IMR-90 (cell line): ENCODE results near the gene HMGXB3. TPM values are rescaled to one million over a fixed set of nuclear protein-coding genes. Genes with fewer than 3 reads are reported as not detected.

ENCODE experiments used
- ATAC-seq: fragments of 200-7000 bp; cut with Tn5 transposase; 2 replicates; pipeline ENCODE4 v1.9.1; 2020; ENCODE audit warnings: low read depth, mild to moderate bottlenecking, moderate library complexity
- BruUV-seq: library from RNA; stranded (reverse); fragments of 400-500 nt; replicated peaks from 2 replicates; lab custom pipeline; 2021; lab: Mats Ljungman, UMichigan
- CTCF ChIA-PET: fragments of 300-600 bp; formaldehyde crosslinking; extraction: SDS; loops from one replicate; lab custom pipeline; 2021; ENCODE audit warnings: antibody characterized with exemption; lab: Yijun Ruan, JAX
- POLR2A ChIA-PET: fragments of 300-600 bp; sonication (Branson Sonifier 250); formaldehyde crosslinking; loops from one replicate; lab custom pipeline; 2022; ENCODE audit warnings: antibody characterized with exemption; ENCODE audit not compliant: unreplicated experiment; lab: Charles Lee
- DNase-seq: peaks from one replicate; pipeline ENCODE4 v3.0.0; 2013
- H2AFZ ChIP-seq: replicated peaks from 2 replicates; pipeline ENCODE3; 2013; ENCODE audit warnings: low read length, mild to moderate bottlenecking; ENCODE audit not compliant: poor library complexity
- H2AK5ac ChIP-seq: 2 replicates; pipeline ENCODE4 v1.6.1; 2013; ENCODE audit warnings: low read depth, low read length, inconsistent platforms
- H2AK9ac ChIP-seq: replicated peaks from 2 replicates; pipeline ENCODE3; 2013; ENCODE audit warnings: mild to moderate bottlenecking, low read depth, low read length, moderate library complexity; ENCODE audit not compliant: poor library complexity
- H2BK120ac ChIP-seq: 2 replicates; pipeline ENCODE4 v1.6.1; 2013; ENCODE audit warnings: low read depth, low read length, inconsistent platforms
- H2BK15ac ChIP-seq: 3 replicates; pipeline ENCODE4 v1.6.1; 2013; ENCODE audit warnings: low read depth, low read length, inconsistent platforms
- H2BK20ac ChIP-seq: 2 replicates; pipeline ENCODE4 v1.6.1; 2013; ENCODE audit warnings: low read depth, mild to moderate bottlenecking, inconsistent platforms, low read length, moderate library complexity
- H2BK5ac ChIP-seq: 2 replicates; pipeline ENCODE4 v1.6.1; 2013; ENCODE audit warnings: mild to moderate bottlenecking, low read depth, low read length, inconsistent platforms; ENCODE audit not compliant: poor library complexity, severe bottlenecking
- H3K14ac ChIP-seq: replicated peaks from 2 replicates; pipeline ENCODE4 v1.6.1; 2013; ENCODE audit warnings: low read depth, low read length, inconsistent platforms
- H3K18ac ChIP-seq: 2 replicates; pipeline ENCODE4 v1.6.1; 2013; ENCODE audit warnings: low read depth, low read length, control low read depth
- H3K23ac ChIP-seq: 2 replicates; pipeline ENCODE4 v1.6.1; 2013; ENCODE audit warnings: low read depth, low read length, inconsistent platforms
- H3K27ac ChIP-seq: 2 replicates; pipeline ENCODE4 v1.5.1; 2013; ENCODE audit warnings: mild to moderate bottlenecking, control low read depth, low read length; ENCODE audit not compliant: insufficient read depth
- H3K27me3 ChIP-seq: 2 replicates; pipeline ENCODE4 v1.6.1; 2013; ENCODE audit warnings: low read length; ENCODE audit not compliant: control insufficient read depth, insufficient read depth
- H3K36me3 ChIP-seq: 2 replicates; pipeline ENCODE4 v1.6.1; 2013; ENCODE audit warnings: low read length, mixed read lengths; ENCODE audit not compliant: control insufficient read depth, insufficient read depth
- H3K4ac ChIP-seq: 2 replicates; pipeline ENCODE4 v1.6.1; 2013; ENCODE audit warnings: low read depth, low read length, inconsistent platforms
- H3K4me1 ChIP-seq: 2 replicates; pipeline ENCODE4 v1.6.1; 2013; ENCODE audit warnings: low read length, mixed read lengths; ENCODE audit not compliant: control insufficient read depth, insufficient read depth
- H3K4me2 ChIP-seq: 2 replicates; pipeline ENCODE4 v1.6.1; 2013; ENCODE audit warnings: low read depth, mild to moderate bottlenecking, control low read depth, low read length, moderate library complexity
- H3K4me3 ChIP-seq: 2 replicates; pipeline ENCODE4 v1.5.1; 2013; ENCODE audit warnings: low read depth, mild to moderate bottlenecking, control low read depth, low read length, moderate library complexity; ENCODE audit not compliant: insufficient read depth
- H3K56ac ChIP-seq: 2 replicates; pipeline ENCODE4 v1.6.1; 2013; ENCODE audit warnings: low read length, inconsistent platforms; ENCODE audit not compliant: insufficient read depth; ENCODE audit errors: extremely low read depth
- H3K79me1 ChIP-seq, 2 experiments: 2 replicates each; pipeline ENCODE4 v1.6.1; 2013; ENCODE audit warnings: low read length in 2 of 2, inconsistent platforms in 1 of 2, low read depth in 1 of 2
- H3K9ac ChIP-seq: 2 replicates; pipeline ENCODE4 v1.6.1; 2013; ENCODE audit warnings: low read depth, low read length, control low read depth
- H3K9me1 ChIP-seq: 2 replicates; pipeline ENCODE4 v1.6.1; 2013; ENCODE audit warnings: low read length, inconsistent platforms; ENCODE audit not compliant: insufficient read depth
- H3K9me3 ChIP-seq: 2 replicates; pipeline ENCODE4 v1.6.1; 2013; ENCODE audit warnings: low read length; ENCODE audit not compliant: control insufficient read depth, insufficient read depth
- H4K20me1 ChIP-seq: 2 replicates; pipeline ENCODE4 v1.6.1; 2013; ENCODE audit warnings: low read length, inconsistent platforms; ENCODE audit not compliant: insufficient read depth
- H4K5ac ChIP-seq: 2 replicates; pipeline ENCODE4 v1.6.1; 2013; ENCODE audit warnings: mild to moderate bottlenecking, low read depth, low read length, control low read depth
- H4K8ac ChIP-seq, 2 experiments: 2 replicates each; pipeline ENCODE4 v1.6.1; 2013; ENCODE audit warnings: low read depth in 2 of 2, low read length in 2 of 2, control low read depth in 1 of 2, inconsistent platforms in 1 of 2
- H4K91ac ChIP-seq: 2 replicates; pipeline ENCODE4 v1.6.1; 2013; ENCODE audit warnings: low read depth, low read length, inconsistent platforms; ENCODE audit not compliant: insufficient read depth
- BHLHE40 ChIP-seq: fragments of 150-350 bp; IDR thresholded peaks from 2 replicates; pipeline ENCODE4 v1.6.1; 2016; ENCODE audit warnings: mild to moderate bottlenecking, low read depth, low read length
- RAD21 ChIP-seq: IDR thresholded peaks from 2 replicates; pipeline ENCODE4 v1.6.1; 2012; ENCODE audit warnings: low read length, improper control_type of control experiment
- SMC3 ChIP-seq: fragments of 150-350 bp; IDR thresholded peaks from 2 replicates; pipeline ENCODE4 v1.6.1; 2016; ENCODE audit warnings: low read depth, mild to moderate bottlenecking, antibody characterized with exemption, low read length, moderate library complexity
- WGBS, 2 experiments: methylation state at CpG; one replicate each; pipeline versions ENCODE4 v1.1.5 to v1.1.7; 2013; ENCODE audit warnings: missing lambda C conversion rate in 2 of 2; ENCODE audit not compliant: insufficient read length in 1 of 2; ENCODE audit errors: extremely low coverage in 2 of 2; 5-methylcytosine and 5-hydroxymethylcytosine counted together
- dilution Hi-C: fragments of 300-500 bp; cut with HindIII; formaldehyde crosslinking; loops from one replicate; pipeline ENCODE4 v1.14.3; 2018; ENCODE audit warnings: low sequenced_read_pairs; ENCODE audit not compliant: unreplicated experiment
- in situ Hi-C: fragments of 300-500 bp; cut with MboI; formaldehyde crosslinking; loops from 3 replicates; pipeline ENCODE4 v1.14.3; 2019; ENCODE audit warnings: low sequenced_read_pairs, inconsistent platforms, mixed read lengths
- intact Hi-C: fragments of 100-400 bp; cut with micrococcal nuclease; formaldehyde crosslinking; loops from 2 replicates; pipeline ENCODE4 v1.10.0; 2022
- polyA plus RNA-seq, 3 experiments: library from polyadenylated mRNA; depleted of rRNA; stranded (reverse); fragments of >200 nt; gene quantifications; 2 replicates each; pipeline ENCODE4 v1.2.3, GENCODE V29; 2012; ENCODE audit warnings: low replicate concordance in 1 of 3
- total RNA-seq: library from RNA; depleted of rRNA; stranded (reverse); fragments of >200 nt; gene quantifications from 2 replicates; pipeline ENCODE4 v1.2.3, GENCODE V29; 2012

Gene HMGXB3
- total and polyA plus RNA-seq, 2 of the 4 experiments (the other 2 are of a cell fraction) = 27.6 to 30.6 TPM

- H2AK9ac ChIP-seq = peak overlapping the region; percentile 38
- H3K23ac ChIP-seq = peak overlapping the region; percentile 14
- H3K27ac ChIP-seq = peak overlapping the region; percentile 9; the same call in 1 of the 2 replicates
- no peak overlapping the region for H2AFZ ChIP-seq
- peak overlapping the region; percentile 14; the same call in 1 of the 2 replicates for H3K18ac ChIP-seq
- peak overlapping the region; percentile 2 to 25; a peak in 1 of 4 replicates for H4K8ac ChIP-seq
- peak overlapping the region; percentile 51 for H2AK5ac ChIP-seq
- 50% methylated on average over 2 of the region's 6 CpGs; no CpG with 5 or more reads in 1 of the 2 experiments for WGBS, 2 experiments
- dilution Hi-C loops = no loop called here
- no peak for TF ChIP-seq RAD21
- no peak for TF ChIP-seq SMC3
- TF ChIP-seq BHLHE40 = no peak
- in situ Hi-C loops = no loop called here
- H3K4me2 ChIP-seq = no peak overlapping the region
- H2BK5ac ChIP-seq = peak overlapping the region; percentile 55
- H3K79me1 ChIP-seq = peaks cover 4 to 49% of the 10 kb centered on the region in 2 experiments; a peak in 3 of 4 replicates
- H2BK120ac ChIP-seq = peak overlapping the region; percentile 64
- peak overlapping the region; percentile 84 for H3K4ac ChIP-seq
- no peaks in the 10 kb centered on the region for H3K27me3 ChIP-seq
- H3K9ac ChIP-seq = no peak overlapping the region
- ChIA-PET POLR2A (no interaction called here), CTCF (no interaction called here)
- no peaks in the 10 kb centered on the region for H3K9me3 ChIP-seq
- H3K4me3 ChIP-seq = no peak overlapping the region
- H2BK15ac ChIP-seq = peak overlapping the region; percentile 72; the same call in 2 of the 3 replicates
- H4K5ac ChIP-seq = no peak overlapping the region
- DNase-seq (no peak), ATAC-seq (peak; percentile 5; the same call in 1 of the 2 replicates)
- peak overlapping the region; percentile 92 for H3K14ac ChIP-seq
- peaks cover 67% of the 10 kb centered on the region for H3K36me3 ChIP-seq
- H4K20me1 ChIP-seq = no peaks in the 10 kb centered on the region; the same call in 1 of the 2 replicates
- peaks cover 34% of the 10 kb centered on the region for H3K9me1 ChIP-seq
- peak overlapping the region; percentile 78 for H4K91ac ChIP-seq
- peak overlapping the region; percentile 42; the same call in 1 of the 2 replicates for H3K56ac ChIP-seq
- intact Hi-C loops = no loop called here
- peak overlapping the region; percentile 81 for H2BK20ac ChIP-seq
- H3K4me1 ChIP-seq = peaks cover 19% of the 10 kb centered on the region
- no TSS peak for BruUV-seq
Measured at GRCh38 chr5:150052226-150052955, 51.9 kb downstream of the HMGXB3 start.
